Stomach (tissue), 9 donors: ENCODE measurements around the gene ZNF443. TPM values are rescaled to one million over a fixed set of nuclear protein-coding genes. Genes with fewer than 3 reads are reported as not detected.
"Not testable (repeated sequence)": the region's sequence is repeated elsewhere in the genome, so short reads cannot be mapped to it uniquely, and the experiment has no call there.

Source experiments
- DNase-seq, 2 donors: peaks; one replicate each; pipeline versions ENCODE4 v3.0.0 to v3.0.0-alpha.2; 2013 to 2019
- H3K27ac ChIP-seq, 5 donors: fragments of 200-600 bp in 4 of 5; sonication (generic) in 4 of 5; one replicate each; pipeline ENCODE4 v1.5.1; 2013 to 2019; ENCODE audit warnings: mild to moderate bottlenecking in 1 of 5, moderate library complexity in 1 of 5
- H3K27me3 ChIP-seq, 3 donors: fragments of 200-600 bp; sonication (generic); one replicate each; pipeline ENCODE4 v1.5.1; 2017 to 2019; ENCODE audit warnings: mixed run types in 1 of 3
- H3K36me3 ChIP-seq, 4 donors: fragments of 200-600 bp; sonication (generic); 1 replicate in 3 of 4; 2 replicates in 1 of 4; pipeline ENCODE4 v1.5.1; 2016 to 2019
- H3K4me1 ChIP-seq, 4 donors: fragments of 200-600 bp; sonication (generic); one replicate each; pipeline ENCODE4 v1.5.1; 2016 to 2019
- H3K4me3 ChIP-seq, 4 donors: fragments of 200-600 bp; sonication (generic) in 3 of 4; one replicate each; pipeline ENCODE4 v1.5.1; 2016 to 2019; ENCODE audit warnings: mild to moderate bottlenecking in 1 of 4
- H3K9me3 ChIP-seq, 4 donors: fragments of 200-600 bp; sonication (generic); one replicate each; pipeline ENCODE4 v1.5.1; 2016 to 2019
- EP300 ChIP-seq: sonication (generic); formaldehyde crosslinking; IDR thresholded peaks from one replicate; pipeline ENCODE4 v1.6.1; 2017; ENCODE audit warnings: antibody characterized with exemption
- POLR2A ChIP-seq, 4 donors: fragments of 450-650 bp; IDR thresholded peaks; one replicate each; pipeline ENCODE4 v1.6.1; 2016; ENCODE audit warnings: antibody characterized with exemption in 4 of 4, control low read depth in 2 of 4, mild to moderate bottlenecking in 1 of 4, moderate library complexity in 1 of 4
- POLR2AphosphoS5 ChIP-seq, 3 donors: sonication (generic); formaldehyde crosslinking; IDR thresholded peaks; one replicate each; pipeline ENCODE4 v1.6.1; 2016; ENCODE audit warnings: antibody characterized with exemption in 3 of 3
- WGBS, 5 donors: extraction: QIAGEN DNeasy Blood & Tissue Kit in 3 of 5; methylation state at CpG; one replicate each; pipeline versions ENCODE4 v1.1.5 to v1.1.7; 2013 to 2018; 5-methylcytosine and 5-hydroxymethylcytosine counted together
- intact Hi-C: fragments of 100-400 bp; cut with DNase I; formaldehyde crosslinking; loops from one replicate; pipeline ENCODE4 v1.15.1; 2023; ENCODE audit warnings: low total_unique reads
- polyA plus RNA-seq, 3 donors: library from polyadenylated mRNA; stranded (reverse); fragments of 200-250 nt; gene quantifications; one replicate each; pipeline ENCODE4 v1.2.3, GENCODE V29; 2013
- total RNA-seq, 5 donors: library from RNA; depleted of rRNA; stranded (reverse); fragments of >200 nt; gene quantifications; one replicate each; pipeline versions ENCODE4 v1.1.0 to v1.2.3, GENCODE V29; 2014 to 2016
- TF ChIP-seq, protein P1 (sequence below), 7 experiments: fragments of 450-650 bp in 4 of 7; fragments of 200-600 bp in 3 of 7; sonication (generic) in 3 of 7; IDR thresholded peaks; one replicate each; pipeline ENCODE4 v1.5.1; 2016 to 2019; ENCODE audit warnings: antibody characterized with exemption in 7 of 7, control low read depth in 2 of 7, mild to moderate bottlenecking in 1 of 7
- donor health status: healthy with polysubstance abuse.
- donor health status: Bipolar disorder and iron deficiency.
- donor health status: healthy.

The ZNF443 gene
- total and polyA plus RNA-seq, 8 donors: 0.31 to 8.6 (median 1.8) TPM; not detected in 1

DNA sequence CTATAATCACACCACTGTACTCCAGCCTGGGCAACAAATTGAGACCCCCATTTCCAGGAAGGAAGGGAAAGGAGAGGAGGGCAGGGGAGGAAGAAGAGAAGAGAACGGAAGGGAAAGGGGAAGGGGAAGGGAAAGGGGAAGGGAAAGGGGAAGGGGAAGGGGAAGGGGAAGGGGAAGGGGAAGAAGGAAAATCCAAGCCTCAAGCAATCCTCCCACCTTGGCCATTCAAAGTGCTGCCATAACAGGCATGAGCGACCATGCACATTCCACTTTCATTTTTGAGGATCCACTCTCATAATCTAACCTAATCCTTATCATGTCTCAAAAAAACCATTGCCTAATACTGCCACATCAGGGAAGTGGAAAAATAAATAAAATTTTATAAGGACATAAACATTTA lies 54.5 kb downstream of the ZNF443 start:
- intact Hi-C loops, H3K27me3 ChIP-seq, H3K4me1 ChIP-seq, DNase-seq, H3K27ac ChIP-seq, H3K4me3 ChIP-seq: not testable (repeated sequence)
- peaks cover 9 to 52% (median 49%) of the 10 kb centered on the region in 4 donors for H3K36me3 ChIP-seq
- H3K9me3 ChIP-seq: peaks cover 0 to 40% (median 14%) of the 10 kb centered on the region in 4 donors
- 83 to 100% (median 96%) methylated on average over 1 to 2 of the region's 2 CpGs for WGBS, 5 donors

DNA sequence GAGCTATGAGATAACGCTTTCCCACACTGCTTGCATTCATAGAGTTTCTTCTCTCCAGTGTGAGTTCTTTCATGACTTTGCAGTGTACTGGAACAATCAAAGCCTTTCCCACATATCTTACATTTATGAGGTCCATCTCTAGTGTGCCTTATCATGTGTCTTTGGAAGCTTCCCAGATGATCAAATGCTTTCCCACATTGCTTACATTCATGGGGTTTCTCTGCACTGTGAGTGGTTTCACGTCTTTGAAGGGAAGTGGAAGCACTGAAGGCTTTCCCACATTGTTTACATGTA lies 60.4 kb downstream of the ZNF443 start:
- DNase-seq: no peak
- TF ChIP-seq POLR2A (IDR thresholded peaks at IDR 0.05): no peak
- TF ChIP-seq EP300: no peak
- TF ChIP-seq, protein P1, sequence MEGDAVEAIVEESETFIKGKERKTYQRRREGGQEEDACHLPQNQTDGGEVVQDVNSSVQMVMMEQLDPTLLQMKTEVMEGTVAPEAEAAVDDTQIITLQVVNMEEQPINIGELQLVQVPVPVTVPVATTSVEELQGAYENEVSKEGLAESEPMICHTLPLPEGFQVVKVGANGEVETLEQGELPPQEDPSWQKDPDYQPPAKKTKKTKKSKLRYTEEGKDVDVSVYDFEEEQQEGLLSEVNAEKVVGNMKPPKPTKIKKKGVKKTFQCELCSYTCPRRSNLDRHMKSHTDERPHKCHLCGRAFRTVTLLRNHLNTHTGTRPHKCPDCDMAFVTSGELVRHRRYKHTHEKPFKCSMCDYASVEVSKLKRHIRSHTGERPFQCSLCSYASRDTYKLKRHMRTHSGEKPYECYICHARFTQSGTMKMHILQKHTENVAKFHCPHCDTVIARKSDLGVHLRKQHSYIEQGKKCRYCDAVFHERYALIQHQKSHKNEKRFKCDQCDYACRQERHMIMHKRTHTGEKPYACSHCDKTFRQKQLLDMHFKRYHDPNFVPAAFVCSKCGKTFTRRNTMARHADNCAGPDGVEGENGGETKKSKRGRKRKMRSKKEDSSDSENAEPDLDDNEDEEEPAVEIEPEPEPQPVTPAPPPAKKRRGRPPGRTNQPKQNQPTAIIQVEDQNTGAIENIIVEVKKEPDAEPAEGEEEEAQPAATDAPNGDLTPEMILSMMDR (IDR thresholded peaks at IDR 0.05): no peak
- no peak for TF ChIP-seq POLR2AphosphoS5 (IDR thresholded peaks at IDR 0.05)
- intact Hi-C loops: no loop called here
- Histone ChIP-seq H3K36me3 (peaks cover 8 to 50% (median 35%) of the 10 kb centered on the region in 4 donors), H3K4me3 (no peak overlapping the region), H3K27ac (no peak overlapping the region), H3K27me3 (no peaks in the 10 kb centered on the region), H3K4me1 (no peaks in the 10 kb centered on the region), H3K9me3 (peaks cover 16 to 75% (median 43%) of the 10 kb centered on the region in 4 donors)
- 52 to 92% (median 91%) methylated on average over 2 of the region's 2 CpGs for WGBS, 5 donors

DNA sequence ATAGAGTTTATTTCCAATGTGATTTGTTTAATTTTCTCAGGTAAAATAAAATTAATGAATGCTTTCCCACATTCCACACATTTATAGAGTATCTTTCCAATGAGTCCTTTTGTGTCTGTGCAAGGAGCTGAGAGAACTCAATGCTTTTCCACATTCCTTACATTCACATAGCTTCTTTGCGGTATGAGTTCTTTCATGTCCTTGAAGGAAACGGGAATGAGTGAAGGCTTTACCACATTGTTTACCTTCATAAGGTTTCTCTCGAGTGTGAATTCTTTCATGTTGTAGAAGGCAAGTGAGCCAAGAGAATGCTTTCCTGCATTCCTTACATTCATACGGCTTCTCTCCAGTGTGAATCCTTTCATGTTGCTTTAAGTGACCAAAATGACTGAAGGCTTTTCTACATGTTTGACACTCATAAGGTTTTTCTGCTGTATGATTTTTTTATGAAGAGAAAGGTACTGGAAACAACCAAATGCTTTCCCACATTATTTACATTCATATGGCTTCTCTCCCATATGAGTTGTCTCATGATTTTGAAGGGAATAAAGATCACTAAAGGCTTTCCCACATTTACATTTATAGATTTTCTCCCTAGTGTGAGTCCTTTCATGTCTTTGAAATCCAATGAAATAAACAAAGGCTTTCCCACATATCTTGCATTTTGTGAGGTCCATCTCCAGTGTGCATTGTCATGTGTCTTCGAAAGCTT lies 60.9 kb downstream of the ZNF443 start:
- WGBS, 5 donors: 85 to 96% (median 94%) methylated on average over 5 of the region's 5 CpGs
- H3K27ac ChIP-seq: no peak overlapping the region
- H3K27me3 ChIP-seq: no peaks in the 10 kb centered on the region
- H3K9me3 ChIP-seq: peaks cover 16 to 75% (median 43%) of the 10 kb centered on the region in 4 donors
- H3K4me1 ChIP-seq: no peaks in the 10 kb centered on the region
- TF ChIP-seq EP300: no peak
- TF ChIP-seq POLR2AphosphoS5 (IDR thresholded peaks at IDR 0.05): no peak
- TF ChIP-seq, protein P1 (IDR thresholded peaks at IDR 0.05): no peak
- no peak for TF ChIP-seq POLR2A (IDR thresholded peaks at IDR 0.05)
- intact Hi-C loops: no loop called here
- H3K4me3 ChIP-seq: no peak overlapping the region
- DNase-seq: no peak
- peaks cover 8 to 50% (median 35%) of the 10 kb centered on the region in 4 donors for H3K36me3 ChIP-seq

Other genes starting within 250 kb of the ZNF443 start
- gene ZNF44, start 146.1 kb downstream of the ZNF443 start, total RNA-seq: 10 to 100 TPM in 4 of 5 donors, 1 to 10 TPM in 1; 6.1 to 33.8 (median 22.4) TPM
- gene ZNF44, start 146.1 kb downstream of the ZNF443 start, polyA plus RNA-seq: 1 to 10 TPM; 3.2 to 6.7 (median 4.6) TPM
- 1 to 10 TPM in 4 of 5 donors, under 1 TPM in 1; 0.58 to 9.4 (median 3.1) TPM for gene ZNF563, start 107.4 kb downstream of the ZNF443 start, total RNA-seq
- gene ZNF563, start 107.4 kb downstream of the ZNF443 start, polyA plus RNA-seq: 1 to 10 TPM in 2 of 3 donors, under 1 TPM in 1; 0.76 to 1.7 (median 1.4) TPM
- 1 to 10 TPM in 4 of 5 donors, not detected in 1; 2.3 to 7.8 (median 3.0) TPM for gene ZNF442, start 75.3 kb downstream of the ZNF443 start, total RNA-seq
- gene ZNF442, start 75.3 kb downstream of the ZNF443 start, polyA plus RNA-seq: 1 to 10 TPM in 2 of 3 donors, under 1 TPM in 1; 0.31 to 2.0 (median 1.1) TPM
- 1 to 10 TPM in 4 of 5 donors, under 1 TPM in 1; 0.45 to 6.7 (median 2.9) TPM for gene ZNF799, start 39.8 kb downstream of the ZNF443 start, total RNA-seq
- 1 to 10 TPM; 2.2 to 3.5 (median 2.9) TPM for gene ZNF799, start 39.8 kb downstream of the ZNF443 start, polyA plus RNA-seq
- 1 to 10 TPM in 2 of 5 donors, under 1 TPM in 1, not detected in 2; 0.58 to 8.3 (median 4.9) TPM for gene ZNF709, start 43.8 kb upstream of the ZNF443 start, total RNA-seq
- gene ZNF709, start 43.8 kb upstream of the ZNF443 start, polyA plus RNA-seq: under 1 TPM in 2 of 3 donors, not detected in 1; 0.44 to 0.63 TPM
- gene ZNF564, start 110.5 kb upstream of the ZNF443 start, total RNA-seq: 10 to 100 TPM in 2 of 5 donors, 1 to 10 TPM in 3; 4.9 to 74.1 (median 9.4) TPM
- 1 to 10 TPM; 4.7 to 6.4 (median 5.0) TPM for gene ZNF564, start 110.5 kb upstream of the ZNF443 start, polyA plus RNA-seq
- 1 to 10 TPM in 4 of 5 donors, not detected in 1; 4.1 to 7.5 (median 5.6) TPM for gene ZNF490, start 169.8 kb upstream of the ZNF443 start, total RNA-seq
- under 1 TPM in 2 of 3 donors, not detected in 1; 0.25 to 0.44 TPM for gene ZNF490, start 169.8 kb upstream of the ZNF443 start, polyA plus RNA-seq
- 10 to 100 TPM; 14.0 to 33.0 (median 25.8) TPM for gene ZNF791, start 169.9 kb upstream of the ZNF443 start, total RNA-seq
- gene ZNF791, start 169.9 kb upstream of the ZNF443 start, polyA plus RNA-seq: 1 to 10 TPM; 4.7 to 7.2 (median 5.3) TPM
- 100 to 1,000 TPM in 4 of 5 donors, 10 to 100 TPM in 1; 41.7 to 429 (median 117) TPM for gene MAN2B1, start 225.7 kb upstream of the ZNF443 start, total RNA-seq
- 10 to 100 TPM; 20.6 to 59.0 (median 42.1) TPM for gene MAN2B1, start 225.7 kb upstream of the ZNF443 start, polyA plus RNA-seq
- gene WDR83, start 225.8 kb upstream of the ZNF443 start, total RNA-seq: 10 to 100 TPM in 1 of 5 donors, 1 to 10 TPM in 4; 1.4 to 12.9 (median 9.6) TPM
- 10 to 100 TPM; 20.6 to 33.4 (median 32.7) TPM for gene WDR83, start 225.8 kb upstream of the ZNF443 start, polyA plus RNA-seq
- gene DHPS, start 240.9 kb upstream of the ZNF443 start, total RNA-seq: 100 to 1,000 TPM in 2 of 5 donors, 10 to 100 TPM in 3; 51.7 to 287 (median 82.6) TPM
- 10 to 100 TPM; 65.1 to 76.0 (median 75.0) TPM for gene DHPS, start 240.9 kb upstream of the ZNF443 start, polyA plus RNA-seq
- gene GNG14, start 247.0 kb upstream of the ZNF443 start, total RNA-seq: not detected
- gene GNG14, start 247.0 kb upstream of the ZNF443 start, polyA plus RNA-seq: not detected